ENCODE measurements around the gene P4HB. TPM values are rescaled to one million over a fixed set of nuclear protein-coding genes. Genes with fewer than 3 reads are reported as not detected.

Gene P4HB
- total RNA-seq, 1 experiment from 2014 or later: 759 TPM

GRCh38 chr17:81860756-81861568, 627 bp upstream of the P4HB start:
- H3K27ac ChIP-seq (ENCODE audit: low read length): peak overlapping the region; percentile 95
- TSS peak; percentile 82 for BruUV-seq (replicated peaks)
- no peaks in the 10 kb centered on the region for H3K9me3 ChIP-seq (ENCODE audit: control insufficient read depth, insufficient read depth, low read depth, low read length)
- intact Hi-C loops (cut with micrococcal nuclease; ENCODE audit: unreplicated experiment): loop anchor here (10.0 kb wide), 1 partner anchor 164 kb away; the partner anchor contains the start of genes CENPX and LRRC45
- peak overlapping the region; percentile 83 to 99 for H3K4me3 ChIP-seq (ENCODE audit: low read depth in 2 of 2, low read length in 2 of 2)
- POLR2A ChIA-PET: interaction anchor here (0.6 to 0.7 kb wide), 3 partner anchors 35 to 158 kb away, joined by 3 read pairs; no protein-coding TSS in a partner anchor
- peaks cover 32% of the 10 kb centered on the region for H3K4me1 ChIP-seq (ENCODE audit: control insufficient read depth, insufficient read depth, low read length)
- H3K27me3 ChIP-seq (ENCODE audit: control insufficient read depth, insufficient read depth, low read length): no peaks in the 10 kb centered on the region
- CTCF ChIA-PET: no interaction called here
- peak; percentile 99 for DNase-seq (ENCODE audit: low read depth, low spot score)
- H3K36me3 ChIP-seq (ENCODE audit: control insufficient read depth, insufficient read depth, low read length): peaks cover 5% of the 10 kb centered on the region; the same call in 1 of the 2 replicates
- in situ Hi-C loops (cut with HindIII; ENCODE audit: low pct_unique_long_range_greater_than_20kb, low sequenced_read_pairs): no loop called here
- ATAC-seq: peak; percentile 94
- TF ChIP-seq REST (IDR thresholded peaks at IDR 0.05; ENCODE audit: insufficient read depth in 1 of 2, low read depth in 2 of 2, low read length in 1 of 2) (peak in 1 of 2 experiments; percentile 59; a peak in 1 of 4 replicates), POLR2AphosphoS5 (IDR thresholded peaks at IDR 0.05; ENCODE audit: low read depth, low read length) (peak; percentile 96), SIN3A (IDR thresholded peaks at IDR 0.05; ENCODE audit: borderline replicate concordance, insufficient read depth, low read depth, low read length) (peak; percentile 92)
- TF ChIP-seq, protein P1, sequence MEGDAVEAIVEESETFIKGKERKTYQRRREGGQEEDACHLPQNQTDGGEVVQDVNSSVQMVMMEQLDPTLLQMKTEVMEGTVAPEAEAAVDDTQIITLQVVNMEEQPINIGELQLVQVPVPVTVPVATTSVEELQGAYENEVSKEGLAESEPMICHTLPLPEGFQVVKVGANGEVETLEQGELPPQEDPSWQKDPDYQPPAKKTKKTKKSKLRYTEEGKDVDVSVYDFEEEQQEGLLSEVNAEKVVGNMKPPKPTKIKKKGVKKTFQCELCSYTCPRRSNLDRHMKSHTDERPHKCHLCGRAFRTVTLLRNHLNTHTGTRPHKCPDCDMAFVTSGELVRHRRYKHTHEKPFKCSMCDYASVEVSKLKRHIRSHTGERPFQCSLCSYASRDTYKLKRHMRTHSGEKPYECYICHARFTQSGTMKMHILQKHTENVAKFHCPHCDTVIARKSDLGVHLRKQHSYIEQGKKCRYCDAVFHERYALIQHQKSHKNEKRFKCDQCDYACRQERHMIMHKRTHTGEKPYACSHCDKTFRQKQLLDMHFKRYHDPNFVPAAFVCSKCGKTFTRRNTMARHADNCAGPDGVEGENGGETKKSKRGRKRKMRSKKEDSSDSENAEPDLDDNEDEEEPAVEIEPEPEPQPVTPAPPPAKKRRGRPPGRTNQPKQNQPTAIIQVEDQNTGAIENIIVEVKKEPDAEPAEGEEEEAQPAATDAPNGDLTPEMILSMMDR (IDR thresholded peaks at IDR 0.05): no peak

DNA sequence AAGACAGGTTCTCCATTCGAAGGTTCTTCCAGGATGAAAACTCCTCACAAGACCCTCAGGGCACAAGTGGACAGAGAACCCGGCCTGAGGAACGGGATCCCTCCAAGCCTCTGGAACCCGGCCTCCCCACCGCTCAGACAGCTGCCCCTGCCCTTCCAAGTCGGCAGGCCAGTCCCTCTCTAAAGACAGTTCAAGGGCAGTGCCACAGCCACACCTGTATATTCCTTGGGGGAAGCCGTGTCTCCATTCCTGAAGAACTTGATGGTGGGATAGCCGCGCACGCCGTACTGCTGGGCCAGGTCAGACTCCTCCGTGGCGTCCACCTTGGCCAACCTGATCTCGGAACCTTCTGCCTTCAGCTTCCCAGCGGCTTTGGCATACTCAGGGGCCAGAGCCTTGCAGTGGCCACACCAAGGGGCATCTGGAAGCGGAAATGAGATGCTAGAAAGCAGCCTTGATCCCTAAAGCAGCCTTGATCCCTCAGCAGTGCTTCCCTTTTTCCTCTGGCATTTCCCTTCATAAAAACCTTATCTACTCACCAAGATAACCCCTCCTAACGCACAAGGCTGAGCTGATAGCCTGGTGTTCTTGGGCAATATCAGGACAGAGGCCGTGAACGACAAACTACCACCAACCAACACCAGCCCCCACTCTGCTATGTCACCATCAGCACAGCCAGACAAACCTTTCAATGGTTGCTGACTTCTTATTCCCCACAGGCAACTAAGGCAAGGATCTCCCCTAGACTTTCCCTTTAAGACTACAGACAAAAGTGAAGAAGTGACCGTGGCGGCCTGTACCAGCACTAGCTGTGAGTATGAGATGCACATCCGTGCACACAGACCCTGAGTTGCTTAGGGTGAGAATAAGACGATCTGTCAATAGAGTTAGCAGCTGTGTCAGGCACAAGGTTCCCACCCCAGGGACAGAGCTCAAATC, 1.1 kb downstream of the P4HB start:
- Histone ChIP-seq H3K4me1 (ENCODE audit: control insufficient read depth, insufficient read depth, low read length) (peaks cover 24% of the 10 kb centered on the region), H3K4me3 (ENCODE audit: low read depth in 2 of 2, low read length in 2 of 2) (peak overlapping the region; percentile 78 to 81), H3K27me3 (ENCODE audit: control insufficient read depth, insufficient read depth, low read length) (no peaks in the 10 kb centered on the region), H3K9me3 (ENCODE audit: control insufficient read depth, insufficient read depth, low read depth, low read length) (no peaks in the 10 kb centered on the region), H3K36me3 (ENCODE audit: control insufficient read depth, insufficient read depth, low read length) (peaks cover 5% of the 10 kb centered on the region; the same call in 1 of the 2 replicates), H3K27ac (ENCODE audit: low read length) (peak overlapping the region; percentile 90)
- intact Hi-C loops (cut with micrococcal nuclease; ENCODE audit: unreplicated experiment) (no loop called here), in situ Hi-C loops (cut with HindIII; ENCODE audit: low pct_unique_long_range_greater_than_20kb, low sequenced_read_pairs) (no loop called here)
- TF ChIP-seq TCF7L2 (IDR thresholded peaks at IDR 0.05; ENCODE audit: low read depth, low read length) (no peak), SIN3A (IDR thresholded peaks at IDR 0.05; ENCODE audit: borderline replicate concordance, insufficient read depth, low read depth, low read length) (0 out of 2 replicates have a peak, but pooled peaks have one; percentile 1), POLR2AphosphoS5 (IDR thresholded peaks at IDR 0.05; ENCODE audit: low read depth, low read length) (no peak), REST (IDR thresholded peaks at IDR 0.05; ENCODE audit: insufficient read depth in 1 of 2, low read depth in 2 of 2, low read length in 1 of 2) (no peak)
- TF ChIP-seq, protein P1 (IDR thresholded peaks at IDR 0.05): no peak
- CTCF ChIA-PET: no interaction called here
- POLR2A ChIA-PET: interaction anchor here (0.5 to 0.7 kb wide), 2 partner anchors 37 to 134 kb away, joined by 3 to 11 read pairs; no protein-coding TSS in a partner anchor
- DNase-seq (ENCODE audit: low read depth, low spot score) (no peak), ATAC-seq (no peak)
- TSS peak; percentile 90 for BruUV-seq (replicated peaks)
